ENCODE measurements around the gene VMAC.
A peak's percentile ranks its signal among the peaks of the same experiment; 100 is the strongest.

VMAC gene

GRCh38 chr19:5953030-5953589, 48.4 kb downstream of the VMAC start:
- no peak for DNase-seq (ENCODE audit: low read depth)

GRCh38 chr19:5953680-5954213, 49.1 kb downstream of the VMAC start:
- DNase-seq (ENCODE audit: low read depth) = peak; percentile 37

- DNase-seq (ENCODE audit: low read depth) = no peak
Observed at GRCh38 chr19:5954293-5954692, 49.6 kb downstream of the VMAC start.

- DNase-seq (ENCODE audit: low read depth) = no peak
Observed at GRCh38 chr19:5955636-5955935, 50.9 kb downstream of the VMAC start.

GRCh38 chr19:5956323-5956722, 51.7 kb downstream of the VMAC start:
- no peak for DNase-seq (ENCODE audit: low read depth)

- no peak for DNase-seq (ENCODE audit: low read depth)
Observed at GRCh38 chr19:5956728-5957127, 52.1 kb downstream of the VMAC start.

GRCh38 chr19:5957170-5957569, 52.5 kb downstream of the VMAC start:
- no peak for DNase-seq (ENCODE audit: low read depth)

- no peak for DNase-seq (ENCODE audit: low read depth)
Observed at GRCh38 chr19:5958074-5958850, 53.6 kb downstream of the VMAC start.

GRCh38 chr19:5958851-5959122, 54.1 kb downstream of the VMAC start:
- DNase-seq (ENCODE audit: low read depth) = no peak

GRCh38 chr19:5959260-5960004, 54.8 kb downstream of the VMAC start:
- no peak for DNase-seq (ENCODE audit: low read depth)

Data from activated T-cell treated with anti-CD3 and anti-CD28 coated beads for 48 hours (primary cell).